Endometrial microvascular endothelial cells (primary cell): Measurements from ENCODE around the gene ENSA. TPM values are rescaled to one million over a fixed set of nuclear protein-coding genes. Genes with fewer than 3 reads are reported as not detected.
"Not testable (repeated sequence)": the region's sequence is repeated elsewhere in the genome, so short reads cannot be mapped to it uniquely, and the experiment has no call there.

Experiments
- in situ Hi-C: cut with HindIII; loops from 2 replicates; pipeline ENCODE4 v1.10.0; 2017; ENCODE audit warnings: low sequenced_read_pairs, low pct_unique_long_range_greater_than_20kb; ENCODE audit errors: inconsistent ontology term
- total RNA-seq: library from RNA; depleted of rRNA; stranded (reverse); fragments of >200 nt; gene quantifications from one replicate; pipeline ENCODE4 v1.2.3, GENCODE V29; 2015; ENCODE audit errors: inconsistent ontology term

ENSA gene
- total RNA-seq, 1 donor from 2014 or later, result 250 TPM

DNA sequence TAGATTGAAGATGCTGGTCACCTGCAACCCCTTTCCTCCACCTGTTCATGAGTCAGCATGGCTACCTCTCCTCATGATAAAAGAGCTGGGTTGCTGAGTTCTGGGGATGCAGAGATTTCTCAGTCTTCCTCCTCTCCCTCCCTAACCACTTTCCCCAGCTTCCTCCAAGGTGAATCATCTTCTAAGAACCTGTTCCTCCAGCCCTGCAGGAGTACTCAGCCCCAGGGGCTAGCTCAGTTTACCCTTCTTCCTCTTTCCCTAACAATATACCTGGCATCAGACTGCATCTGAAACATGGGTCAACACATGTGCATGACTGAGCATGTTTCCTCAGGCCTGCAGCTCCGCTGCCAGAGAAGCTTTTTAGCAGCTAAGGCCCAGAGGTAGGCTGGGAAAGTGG is 5.3 kb downstream of the ENSA start:
- in situ Hi-C loops, result not testable (repeated sequence)

DNA sequence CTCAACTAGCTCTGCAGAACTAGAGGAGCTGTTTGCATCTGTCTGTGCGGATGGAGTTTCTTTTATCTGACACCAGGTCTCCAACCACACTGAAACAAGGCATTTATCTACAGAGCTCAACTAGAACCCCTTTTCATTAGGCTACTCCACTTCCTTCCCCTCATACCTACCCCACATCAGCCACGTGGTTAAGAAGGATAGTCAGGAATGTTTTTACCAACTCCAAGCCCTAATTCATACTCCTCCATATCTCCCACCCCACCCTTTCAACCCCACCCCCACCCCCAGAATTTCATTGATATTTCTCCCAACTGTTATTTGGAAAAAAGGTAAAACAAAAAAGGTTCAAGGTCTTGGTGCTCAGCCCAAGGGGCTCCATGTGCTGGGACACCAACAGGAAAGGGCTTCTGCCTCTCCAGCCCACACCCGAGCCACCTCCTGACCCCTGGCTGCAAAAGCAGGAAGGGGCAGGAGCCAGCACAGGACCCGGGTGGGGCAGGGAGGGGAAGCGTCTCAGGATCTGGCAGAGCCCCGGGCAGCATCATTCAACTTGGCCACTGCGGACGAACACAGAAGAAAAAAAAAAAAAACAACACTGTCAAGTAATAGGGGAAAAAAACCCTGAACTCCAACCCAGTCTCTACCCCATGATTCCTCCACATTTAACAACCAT is 7.0 kb downstream of the ENSA start:
- in situ Hi-C loops, result no loop called here

DNA sequence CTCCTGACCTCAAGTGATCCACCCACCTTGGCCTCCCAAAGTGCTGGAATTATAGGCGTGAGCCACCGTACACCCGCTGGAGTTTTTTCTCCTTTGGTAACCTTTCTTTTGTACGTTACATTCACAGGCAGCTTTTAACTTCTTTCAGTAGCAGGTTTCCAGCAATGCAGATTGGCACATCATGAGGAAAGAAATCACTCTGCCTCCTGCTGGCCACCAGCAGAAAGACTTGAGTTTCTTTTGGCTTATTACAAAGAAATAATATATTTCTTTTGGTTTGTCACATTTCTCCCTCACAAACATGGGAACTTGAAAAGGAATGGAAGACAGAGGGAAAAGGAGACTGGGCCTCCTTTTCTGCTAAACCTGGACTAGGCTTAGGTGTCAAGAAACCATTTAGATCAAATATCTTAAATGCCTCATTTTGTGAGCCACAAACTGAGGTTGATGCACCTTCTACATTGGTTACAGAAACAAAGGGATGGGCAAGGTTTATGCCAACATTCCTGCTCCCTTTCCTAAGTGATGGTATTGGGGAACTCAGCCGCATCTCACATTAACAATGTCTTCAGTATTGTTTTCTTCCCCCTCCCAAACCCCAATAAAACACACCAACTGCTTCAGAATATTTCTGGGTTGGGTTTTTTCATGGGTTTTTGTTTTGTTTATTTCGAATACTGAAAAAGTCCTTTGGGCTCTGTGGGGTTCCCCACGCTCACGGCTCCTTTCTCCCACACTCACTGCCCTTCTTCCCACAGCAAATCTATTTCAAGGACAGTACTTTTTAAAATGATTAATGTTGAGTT is 7.7 kb downstream of the ENSA start:
- in situ Hi-C loops, result no loop called here

- in situ Hi-C loops, result no loop called here
Observed at GRCh38 chr1:150620919-150621318, 8.5 kb downstream of the ENSA start.

DNA sequence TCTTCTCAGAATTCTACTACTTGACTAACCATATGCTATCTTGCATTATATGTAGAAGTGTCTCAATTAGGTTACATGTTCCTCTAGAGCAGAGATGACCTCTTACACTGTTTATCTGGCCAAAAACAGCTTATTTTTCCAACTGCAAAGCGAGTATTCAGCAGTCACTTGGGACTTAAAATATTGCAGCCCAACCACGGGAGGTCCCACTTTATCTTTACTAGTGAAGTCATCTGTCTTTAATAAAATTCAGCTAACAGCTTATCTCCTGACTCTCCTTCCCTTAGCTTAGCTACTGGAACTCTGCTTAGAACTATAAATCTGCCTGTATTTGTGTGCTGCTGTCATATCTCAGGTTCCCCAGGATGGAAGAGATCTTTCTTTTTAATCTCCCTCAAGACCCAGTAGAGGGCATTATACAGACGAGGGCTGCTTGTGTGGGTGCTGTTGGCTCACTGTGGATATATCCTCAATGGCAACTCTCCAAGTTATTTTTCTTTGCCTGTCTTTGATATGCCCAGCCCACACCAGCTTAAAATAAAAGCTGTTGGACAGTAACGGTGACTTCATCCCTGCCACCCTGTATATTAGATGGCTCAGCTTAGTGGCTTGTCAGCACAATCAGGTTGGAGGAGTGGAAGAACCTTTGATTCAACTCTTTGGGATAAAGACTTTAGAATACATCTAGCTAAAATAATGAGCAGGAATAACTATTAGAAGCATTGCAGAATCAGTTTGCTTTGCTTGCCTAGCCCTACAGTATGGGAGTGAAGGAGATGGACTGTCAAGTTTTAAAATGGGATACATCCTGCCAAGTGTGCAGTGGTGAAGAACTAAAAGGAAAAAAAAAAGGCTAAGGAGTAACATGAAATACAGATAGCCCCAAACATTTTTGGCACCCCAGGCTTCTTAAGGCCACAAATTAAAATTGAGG is 9.6 kb downstream of the ENSA start:
- in situ Hi-C loops, result no loop called here

GRCh38 chr1:150615346-150616201 is 13.8 kb downstream of the ENSA start:
- in situ Hi-C loops, result no loop called here

DNA sequence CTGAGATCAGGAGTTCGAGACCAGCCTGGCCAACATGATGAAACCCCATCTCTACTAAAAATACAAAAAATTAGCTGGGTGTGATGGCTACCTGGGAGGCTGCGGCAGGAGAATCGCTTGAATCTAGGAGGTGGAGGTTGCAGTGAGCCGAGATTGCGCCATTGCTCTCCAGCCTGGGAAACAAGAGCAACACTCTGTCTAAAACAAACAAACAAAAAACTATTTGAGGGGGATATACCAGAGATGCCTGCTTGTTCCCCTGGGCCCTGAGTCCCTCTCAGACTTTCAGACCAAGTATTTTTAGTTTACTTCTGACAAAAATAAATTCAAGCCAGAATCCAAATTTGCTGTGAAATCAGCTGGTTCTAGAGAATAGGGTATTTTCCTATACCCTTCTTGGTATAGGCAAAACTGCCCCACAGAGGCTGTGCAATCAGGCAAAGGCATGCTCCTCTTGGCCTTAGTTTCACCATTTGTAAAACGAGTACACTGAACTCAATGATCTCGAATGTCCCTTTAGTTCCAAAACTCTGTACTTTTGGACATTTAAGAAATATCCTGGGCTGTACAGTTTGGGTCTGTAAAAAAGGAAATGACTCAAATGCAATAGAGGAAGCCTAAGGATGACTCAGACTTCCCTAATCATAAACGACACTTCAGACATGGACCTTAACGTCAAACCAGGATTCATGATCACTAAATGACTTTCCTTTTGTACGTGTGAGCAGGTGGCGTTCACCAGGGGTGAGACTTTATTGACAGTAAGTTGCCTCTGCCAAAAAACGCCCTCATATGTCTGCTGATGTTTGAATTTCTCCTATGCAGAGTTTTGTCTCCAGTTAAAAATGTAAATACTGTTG is 16.1 kb downstream of the ENSA start:
- in situ Hi-C loops, result no loop called here

GRCh38 chr1:150612014-150612345 is 17.4 kb downstream of the ENSA start:
- in situ Hi-C loops, result no loop called here

GRCh38 chr1:150610576-150610975 is 18.8 kb downstream of the ENSA start:
- in situ Hi-C loops, result no loop called here

DNA sequence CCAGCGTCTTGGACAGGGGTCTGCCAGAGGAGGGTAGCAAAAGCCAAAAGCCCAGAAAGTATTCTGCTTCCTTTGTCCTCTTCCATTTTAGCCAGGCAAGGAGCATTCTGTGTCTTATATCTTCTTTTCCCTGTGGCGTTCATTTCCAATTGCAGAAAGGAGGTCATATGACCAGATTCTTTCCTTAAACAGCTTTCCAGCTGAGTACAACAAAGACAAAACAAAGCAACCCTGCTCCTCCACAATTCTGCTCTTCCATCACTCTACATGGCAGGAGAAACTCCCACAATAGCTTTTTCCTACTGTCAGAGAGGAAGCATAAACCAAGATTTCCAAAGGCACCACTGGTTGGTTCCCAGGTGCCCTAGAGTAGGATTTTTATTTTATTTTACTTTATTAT is 19.7 kb downstream of the ENSA start:
- in situ Hi-C loops, result no loop called here

GRCh38 chr1:150606463-150607142 is 22.8 kb downstream of the ENSA start:
- in situ Hi-C loops, result no loop called here

DNA sequence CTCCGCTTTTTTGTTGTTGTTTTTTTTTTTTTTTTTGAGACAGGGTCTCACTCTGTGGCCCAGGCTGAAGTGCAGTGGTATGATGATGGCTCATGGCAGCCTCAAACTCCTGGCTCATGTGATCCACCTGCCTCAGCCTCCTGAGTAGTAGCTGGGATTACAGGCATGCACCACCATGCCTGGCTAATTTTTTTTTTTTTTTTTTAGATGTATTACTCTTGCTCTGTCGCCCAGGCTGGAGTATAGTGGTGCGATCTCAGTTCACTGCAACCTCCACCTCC is 24.0 kb downstream of the ENSA start:
- in situ Hi-C loops, result not testable (repeated sequence)

- in situ Hi-C loops, result no loop called here
Observed at GRCh38 chr1:150604226-150604588, 25.2 kb downstream of the ENSA start.

DNA sequence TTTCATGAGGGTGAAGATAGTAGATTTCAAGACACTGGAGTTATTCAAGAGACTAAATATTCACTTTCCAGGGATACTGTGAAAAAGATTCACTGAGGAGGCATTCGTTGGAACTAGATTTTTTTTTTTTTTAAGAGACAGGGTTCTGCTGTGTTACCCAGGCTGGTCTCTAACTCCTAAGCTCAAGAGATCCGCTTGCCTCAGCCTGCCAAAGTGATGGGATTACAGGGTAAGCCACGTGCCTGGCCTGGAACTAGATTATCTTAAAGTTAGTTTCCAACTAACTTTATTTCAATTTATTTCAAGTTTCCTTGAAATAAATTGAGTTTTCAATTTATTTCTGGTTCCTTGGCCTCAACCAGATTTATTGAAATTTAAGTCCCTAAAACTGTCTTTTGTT is 25.7 kb downstream of the ENSA start:
- in situ Hi-C loops, result no loop called here

- in situ Hi-C loops, result not testable (repeated sequence)
Observed at GRCh38 chr1:150602372-150602771, 27.0 kb downstream of the ENSA start.

DNA sequence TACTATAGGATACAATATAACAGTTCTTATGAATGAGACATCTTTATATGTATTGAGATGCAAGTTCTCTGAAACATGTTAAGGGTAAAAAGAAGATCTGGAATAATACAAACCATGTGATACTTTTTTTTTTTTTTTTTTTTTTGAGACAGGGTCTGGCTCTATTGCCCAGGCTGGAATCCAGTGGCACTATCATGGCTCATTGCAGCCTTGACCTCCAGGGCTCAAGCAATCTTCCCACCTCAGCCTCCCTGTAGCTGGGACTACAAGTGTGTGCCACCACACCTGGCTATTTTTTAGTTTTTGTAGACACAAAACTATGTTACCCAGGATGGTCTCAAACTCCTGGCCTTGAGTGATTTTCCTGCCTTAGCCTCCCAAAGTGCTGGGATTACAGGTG is 27.9 kb downstream of the ENSA start:
- in situ Hi-C loops, result no loop called here

DNA sequence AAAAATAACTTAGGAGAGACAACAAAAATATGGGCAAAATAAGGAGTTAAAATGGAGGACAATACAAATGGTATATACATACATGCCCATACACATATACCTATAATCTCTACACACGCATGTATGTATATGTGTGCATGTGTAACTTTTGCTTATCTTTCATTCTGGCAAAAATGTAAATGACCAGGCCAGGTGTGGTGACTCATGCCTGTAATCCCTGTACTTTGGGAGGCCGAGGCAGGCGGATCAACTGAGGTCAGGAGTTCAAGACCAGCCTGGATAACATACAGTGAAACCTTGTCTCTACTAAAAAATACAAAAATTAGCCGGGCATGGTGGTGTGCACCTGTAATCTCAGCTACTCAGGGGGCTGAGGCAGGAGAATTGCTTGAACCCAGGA is 31.1 kb downstream of the ENSA start:
- in situ Hi-C loops, result not testable (repeated sequence)

GRCh38 chr1:150596976-150597375 is 32.4 kb downstream of the ENSA start:
- in situ Hi-C loops, result no loop called here
